D341Med (cell line): ENCODE data around the gene SPANXA1.
"Not testable (repeated sequence)": the region's sequence is repeated elsewhere in the genome, so short reads cannot be mapped to it uniquely, and the experiment has no call there.

ENCODE experiments used
- DNase-seq: peaks from one replicate; pipeline ENCODE4 v3.0.0; 2012; ENCODE audit warnings: low spot score

Gene SPANXA1

GRCh38 chrX:141584638-141585037, at the start of gene SPANXA1:
Gene SPANXA1, minus strand, starts transcription at chrX:141584738. Its CDS starts 60 bp downstream, at chrX:141584678.
- DNase-seq: not testable (repeated sequence)

GRCh38 chrX:141632124-141632523, 47.6 kb upstream of the SPANXA1 start:
- no peak for DNase-seq

GRCh38 chrX:141619336-141619735, 34.8 kb upstream of the SPANXA1 start:
- no peak for DNase-seq

GRCh38 chrX:141609111-141609510, 24.6 kb upstream of the SPANXA1 start:
- no peak for DNase-seq

GRCh38 chrX:141589408-141589807, 4.9 kb upstream of the SPANXA1 start, which contains the start of gene SPANXA2:
Gene SPANXA2, plus strand, starts transcription at chrX:141589708. Its CDS starts 60 bp downstream, at chrX:141589768.
- DNase-seq: not testable (repeated sequence)

GRCh38 chrX:141542551-141542950, 42.0 kb downstream of the SPANXA1 start:
- DNase-seq: not testable (repeated sequence)
